Trophoblast cell (in vitro differentiated cells and primary cell): ENCODE data around the gene BBOX1.

Experiments
- DNase-seq, 2 donors: peaks; one replicate each; pipeline ENCODE4 v3.0.0-alpha.2; 2016
- H2AFZ ChIP-seq: 2 replicates; pipeline ENCODE4 v1.6.1; 2013; ENCODE audit warnings: low read length, moderate library complexity, mild to moderate bottlenecking; ENCODE audit not compliant: insufficient read depth, poor library complexity
- H2AK5ac ChIP-seq: 2 replicates; pipeline ENCODE4 v1.6.1; 2013; ENCODE audit warnings: mild to moderate bottlenecking, low read length
- H2BK120ac ChIP-seq: 2 replicates; pipeline ENCODE4 v1.6.1; 2013; ENCODE audit warnings: low read length, mild to moderate bottlenecking, moderate library complexity; ENCODE audit not compliant: insufficient read depth, poor library complexity
- H2BK12ac ChIP-seq: 2 replicates; pipeline ENCODE4 v1.6.1; 2013; ENCODE audit warnings: mild to moderate bottlenecking, low read length, moderate library complexity
- H2BK5ac ChIP-seq: 2 replicates; pipeline ENCODE4 v1.6.1; 2013; ENCODE audit warnings: low read length, low read depth, moderate library complexity, mild to moderate bottlenecking; ENCODE audit not compliant: poor library complexity
- H3K14ac ChIP-seq: 2 replicates; pipeline ENCODE4 v1.6.1; 2013; ENCODE audit warnings: mild to moderate bottlenecking, low read length
- H3K18ac ChIP-seq: 2 replicates; pipeline ENCODE4 v1.6.1; 2013; ENCODE audit warnings: mild to moderate bottlenecking, low read length
- H3K23ac ChIP-seq: 2 replicates; pipeline ENCODE4 v1.6.1; 2013; ENCODE audit warnings: low read length
- H3K27ac ChIP-seq: 2 replicates; pipeline ENCODE4 v1.5.1; 2013; ENCODE audit warnings: low read depth, mild to moderate bottlenecking, inconsistent platforms, low read length, moderate library complexity
- H3K27me3 ChIP-seq: 2 replicates; pipeline ENCODE4 v1.6.1; 2013; ENCODE audit warnings: inconsistent platforms, mild to moderate bottlenecking, low read length, moderate library complexity; ENCODE audit not compliant: insufficient read depth
- H3K36me3 ChIP-seq, 2 experiments: 1 replicate in 1 of 2; 2 replicates in 1 of 2; pipeline ENCODE4 v1.6.1; 2013; ENCODE audit warnings: low read length in 2 of 2, mild to moderate bottlenecking in 2 of 2, moderate library complexity in 1 of 2; ENCODE audit not compliant: insufficient read depth in 2 of 2, control insufficient read depth in 1 of 2
- H3K4ac ChIP-seq: 2 replicates; pipeline ENCODE4 v1.6.1; 2013; ENCODE audit warnings: low read depth, mild to moderate bottlenecking, low read length, moderate library complexity
- H3K4me1 ChIP-seq, 2 experiments: 1 replicate in 1 of 2; 2 replicates in 1 of 2; pipeline ENCODE4 v1.6.1; 2013; ENCODE audit warnings: low read length in 2 of 2, mild to moderate bottlenecking in 2 of 2, moderate library complexity in 1 of 2; ENCODE audit not compliant: insufficient read depth in 2 of 2, control insufficient read depth in 1 of 2
- H3K4me2 ChIP-seq: 2 replicates; pipeline ENCODE4 v1.6.1; 2013; ENCODE audit warnings: inconsistent platforms, mild to moderate bottlenecking, low read length, moderate library complexity
- H3K4me3 ChIP-seq: 2 replicates; pipeline ENCODE4 v1.5.1; 2013; ENCODE audit warnings: mild to moderate bottlenecking, low read depth, low read length, inconsistent platforms
- H3K79me1 ChIP-seq: one replicate; pipeline ENCODE4 v1.6.1; 2013; ENCODE audit warnings: low read length
- H3K79me2 ChIP-seq: 2 replicates; pipeline ENCODE4 v1.6.1; 2013; ENCODE audit warnings: low read length, mild to moderate bottlenecking; ENCODE audit not compliant: control insufficient read depth, insufficient read depth, poor library complexity
- H3K9ac ChIP-seq: 2 replicates; pipeline ENCODE4 v1.6.1; 2013; ENCODE audit warnings: mild to moderate bottlenecking, low read length
- H3K9me3 ChIP-seq: 2 replicates; pipeline ENCODE4 v1.6.1; 2013; ENCODE audit warnings: low read depth, mild to moderate bottlenecking, control low read depth, inconsistent platforms, low read length; ENCODE audit not compliant: insufficient read depth
- H4K12ac ChIP-seq: 2 replicates; pipeline ENCODE4 v1.6.1; 2013; ENCODE audit warnings: low read depth, mild to moderate bottlenecking, low read length, moderate library complexity
- H4K8ac ChIP-seq: 2 replicates; pipeline ENCODE4 v1.6.1; 2013; ENCODE audit warnings: low read depth, mild to moderate bottlenecking, low read length, moderate library complexity
- H4K91ac ChIP-seq: one replicate; pipeline ENCODE4 v1.6.1; 2013; ENCODE audit warnings: low read depth, mild to moderate bottlenecking, low read length, moderate library complexity
- WGBS: extraction: QIAGEN DNeasy Blood & Tissue Kit; methylation state at CpG from one replicate; pipeline ENCODE4 v1.1.7; 2013; ENCODE audit warnings: missing lambda C conversion rate; ENCODE audit not compliant: insufficient read length, insufficient coverage; ENCODE audit errors: extremely low coverage; 5-methylcytosine and 5-hydroxymethylcytosine counted together

The BBOX1 gene

GRCh38 chr11:27028561-27028965 lies 12.1 kb upstream of the BBOX1 start:
- Histone ChIP-seq H3K27ac (no peak overlapping the region), H3K23ac (no peak overlapping the region), H3K4me2 (no peak overlapping the region), H2AFZ (no peak overlapping the region), H3K14ac (no peak overlapping the region), H3K9me3 (peaks cover 4% of the 10 kb centered on the region), H3K18ac (no peak overlapping the region), H4K8ac (no peak overlapping the region), H2AK5ac (no peak overlapping the region), H3K27me3 (no peaks in the 10 kb centered on the region), H2BK120ac (no peak overlapping the region), H3K79me1 (no peaks in the 10 kb centered on the region), H3K9ac (no peak overlapping the region), H3K4me1 (no peaks in the 10 kb centered on the region), H4K91ac (no peak overlapping the region), H3K4ac (no peak overlapping the region), H2BK12ac (no peak overlapping the region), H2BK5ac (no peak overlapping the region), H3K4me3 (no peak overlapping the region), H3K79me2 (no peaks in the 10 kb centered on the region), H4K12ac (no peak overlapping the region), H3K36me3 (no peaks in the 10 kb centered on the region)
- no CpG with 5 or more reads among the region's 1 CpG for WGBS
- no peak for DNase-seq

- H3K27me3 ChIP-seq = no peaks in the 10 kb centered on the region
- H3K4me1 ChIP-seq = no peaks in the 10 kb centered on the region
- no peak overlapping the region for H3K18ac ChIP-seq
- H3K4me2 ChIP-seq = no peak overlapping the region
- H3K79me1 ChIP-seq = no peaks in the 10 kb centered on the region
- H3K23ac ChIP-seq = no peak overlapping the region
- H2BK5ac ChIP-seq = no peak overlapping the region
- no peak overlapping the region for H2AFZ ChIP-seq
- no CpG with 5 or more reads among the region's 1 CpG for WGBS
- no peak for DNase-seq
- no peak overlapping the region for H3K4ac ChIP-seq
- H2BK12ac ChIP-seq = no peak overlapping the region
- H3K9ac ChIP-seq = no peak overlapping the region
- peaks cover 4% of the 10 kb centered on the region for H3K9me3 ChIP-seq
- no peaks in the 10 kb centered on the region for H3K36me3 ChIP-seq
- H3K27ac ChIP-seq = no peak overlapping the region
- no peak overlapping the region for H4K12ac ChIP-seq
- no peak overlapping the region for H4K91ac ChIP-seq
- no peaks in the 10 kb centered on the region for H3K79me2 ChIP-seq
- no peak overlapping the region for H3K14ac ChIP-seq
- no peak overlapping the region for H2AK5ac ChIP-seq
- H3K4me3 ChIP-seq = no peak overlapping the region
- no peak overlapping the region for H2BK120ac ChIP-seq
- no peak overlapping the region for H4K8ac ChIP-seq
Observed at GRCh38 chr11:27029966-27030365, 10.6 kb upstream of the BBOX1 start.

- no peak overlapping the region for H2AFZ ChIP-seq
- no peak overlapping the region for H2AK5ac ChIP-seq
- H3K4me1 ChIP-seq = no peaks in the 10 kb centered on the region
- H4K8ac ChIP-seq = no peak overlapping the region
- H3K27ac ChIP-seq = no peak overlapping the region
- H2BK120ac ChIP-seq = no peak overlapping the region
- no peak overlapping the region for H2BK5ac ChIP-seq
- H3K4me3 ChIP-seq = no peak overlapping the region
- H3K9me3 ChIP-seq = peaks cover 4% of the 10 kb centered on the region
- WGBS = no CpG with 5 or more reads among the region's 5 CpGs
- H3K27me3 ChIP-seq = no peaks in the 10 kb centered on the region
- no peak overlapping the region for H3K9ac ChIP-seq
- no peak overlapping the region for H2BK12ac ChIP-seq
- H3K4ac ChIP-seq = no peak overlapping the region
- H3K36me3 ChIP-seq = no peaks in the 10 kb centered on the region
- H4K91ac ChIP-seq = no peak overlapping the region
- no peak overlapping the region for H4K12ac ChIP-seq
- no peak overlapping the region for H3K14ac ChIP-seq
- H3K4me2 ChIP-seq = no peak overlapping the region
- no peaks in the 10 kb centered on the region for H3K79me2 ChIP-seq
- no peak overlapping the region for H3K18ac ChIP-seq
- H3K23ac ChIP-seq = no peak overlapping the region
- no peak for DNase-seq
- H3K79me1 ChIP-seq = no peaks in the 10 kb centered on the region
Observed at GRCh38 chr11:27031754-27032153, 8.9 kb upstream of the BBOX1 start.

DNA sequence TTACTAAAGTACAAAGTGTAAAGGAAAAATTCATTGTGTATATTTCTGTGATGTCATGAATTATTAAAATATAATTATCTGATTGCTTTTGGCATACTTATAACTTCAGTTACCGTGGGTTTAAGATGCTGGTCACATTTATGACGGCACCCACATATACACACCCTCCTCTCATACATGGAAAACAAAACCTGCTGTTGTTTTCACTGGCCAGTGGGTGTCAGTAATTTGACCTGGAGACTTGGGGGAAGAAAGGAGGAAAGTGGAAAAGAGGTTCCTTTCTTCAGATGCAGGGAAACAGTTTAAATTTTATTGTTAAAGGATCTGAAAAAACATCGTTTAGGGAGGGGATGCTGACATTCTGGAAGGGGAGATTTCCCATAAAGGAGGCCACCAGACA lies 742 bp upstream of the BBOX1 start:
- H4K12ac ChIP-seq = no peak overlapping the region
- H3K27ac ChIP-seq = no peak overlapping the region
- H3K14ac ChIP-seq = no peak overlapping the region
- H4K8ac ChIP-seq = no peak overlapping the region
- H4K91ac ChIP-seq = no peak overlapping the region
- no peak overlapping the region for H3K23ac ChIP-seq
- H2BK12ac ChIP-seq = no peak overlapping the region
- H3K4me3 ChIP-seq = no peak overlapping the region
- H3K4ac ChIP-seq = no peak overlapping the region
- no peaks in the 10 kb centered on the region for H3K79me1 ChIP-seq
- H2BK5ac ChIP-seq = no peak overlapping the region
- no peaks in the 10 kb centered on the region for H3K9me3 ChIP-seq
- H2BK120ac ChIP-seq = no peak overlapping the region
- no peaks in the 10 kb centered on the region for H3K27me3 ChIP-seq
- H3K4me2 ChIP-seq = no peak overlapping the region
- peak in 1 of 2 donors; percentile 55 for DNase-seq
- H3K9ac ChIP-seq = no peak overlapping the region
- no peak overlapping the region for H2AK5ac ChIP-seq
- no peaks in the 10 kb centered on the region for H3K36me3 ChIP-seq
- no peak overlapping the region for H2AFZ ChIP-seq
- WGBS = no CpG with 5 or more reads among the region's 3 CpGs
- H3K79me2 ChIP-seq = no peaks in the 10 kb centered on the region
- peaks cover 2 to 4% of the 10 kb centered on the region in 2 experiments for H3K4me1 ChIP-seq
- H3K18ac ChIP-seq = no peak overlapping the region
